ENCODE data around the gene MARK1. TPM values are rescaled to one million over a fixed set of nuclear protein-coding genes. Genes with fewer than 3 reads are reported as not detected.

Gene MARK1
- polyA plus RNA-seq, 1 of the 3 experiments (the other 2 are of a cell fraction) = 3.1 TPM

DNA sequence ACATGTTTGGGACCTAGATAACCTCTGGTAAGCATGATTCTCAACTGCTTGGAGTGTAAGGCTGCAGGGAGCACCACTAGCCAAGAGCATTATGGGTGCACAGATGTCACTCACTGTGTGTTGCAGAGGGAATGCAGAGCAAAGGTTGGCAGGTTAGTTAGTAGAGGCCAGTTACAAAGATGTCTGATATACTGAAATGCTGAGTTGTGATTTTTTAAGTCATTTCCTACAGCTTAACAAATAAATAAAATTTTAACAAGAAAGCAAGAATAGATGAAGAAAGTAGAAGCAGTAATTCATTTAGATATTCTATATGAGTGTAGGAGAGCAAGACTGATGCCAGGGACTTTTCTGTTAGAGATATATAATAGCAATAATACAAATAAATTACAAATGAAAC lies 64.8 kb downstream of the MARK1 start (continued):
- no peak for TF ChIP-seq EP300 (IDR thresholded peaks at IDR 0.05; ENCODE audit: borderline replicate concordance in 1 of 2, low read depth in 1 of 2, low read length in 1 of 2)
- TF ChIP-seq, protein P1, sequence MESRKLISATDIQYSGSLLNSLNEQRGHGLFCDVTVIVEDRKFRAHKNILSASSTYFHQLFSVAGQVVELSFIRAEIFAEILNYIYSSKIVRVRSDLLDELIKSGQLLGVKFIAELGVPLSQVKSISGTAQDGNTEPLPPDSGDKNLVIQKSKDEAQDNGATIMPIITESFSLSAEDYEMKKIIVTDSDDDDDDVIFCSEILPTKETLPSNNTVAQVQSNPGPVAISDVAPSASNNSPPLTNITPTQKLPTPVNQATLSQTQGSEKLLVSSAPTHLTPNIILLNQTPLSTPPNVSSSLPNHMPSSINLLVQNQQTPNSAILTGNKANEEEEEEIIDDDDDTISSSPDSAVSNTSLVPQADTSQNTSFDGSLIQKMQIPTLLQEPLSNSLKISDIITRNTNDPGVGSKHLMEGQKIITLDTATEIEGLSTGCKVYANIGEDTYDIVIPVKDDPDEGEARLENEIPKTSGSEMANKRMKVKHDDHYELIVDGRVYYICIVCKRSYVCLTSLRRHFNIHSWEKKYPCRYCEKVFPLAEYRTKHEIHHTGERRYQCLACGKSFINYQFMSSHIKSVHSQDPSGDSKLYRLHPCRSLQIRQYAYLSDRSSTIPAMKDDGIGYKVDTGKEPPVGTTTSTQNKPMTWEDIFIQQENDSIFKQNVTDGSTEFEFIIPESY (IDR thresholded peaks at IDR 0.05; ENCODE audit: borderline replicate concordance, low read depth) = no peak
- no peak for TF ChIP-seq GATA2 (CRISPR knock-in tag; IDR thresholded peaks at IDR 0.05)
- no peak for TF ChIP-seq POLR2AphosphoS5 (IDR thresholded peaks at IDR 0.05; ENCODE audit: low read depth, low read length)

DNA sequence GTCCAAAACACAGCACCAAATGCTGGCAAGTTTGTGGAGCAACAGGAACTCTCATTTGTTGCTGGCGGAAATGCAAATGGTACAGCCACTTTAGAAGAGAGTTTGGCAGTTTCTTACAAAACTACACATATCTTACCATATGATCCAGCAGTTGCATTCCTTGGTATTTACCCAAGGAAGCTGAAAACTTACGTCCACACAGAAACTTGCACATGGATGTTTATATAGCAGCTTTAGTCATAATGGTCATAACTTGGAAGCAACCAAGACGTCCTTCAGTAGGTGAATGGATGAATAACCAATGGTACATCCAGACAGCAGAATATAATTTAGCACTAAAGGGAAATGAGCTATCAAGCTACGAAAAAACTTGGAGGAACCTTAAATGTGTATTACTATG lies 66.4 kb downstream of the MARK1 start:
- Histone ChIP-seq H3F3A (replicated peaks; ENCODE audit: insufficient read depth) (no peaks in the 10 kb centered on the region), H3K9me3 (no peaks in the 10 kb centered on the region), H3K36me3 (replicated peaks in 1 of 2; ENCODE audit: control insufficient read depth in 1 of 2, insufficient read depth in 2 of 2, low read length in 1 of 2) (peaks cover 0 to 5% of the 10 kb centered on the region in 2 experiments), H3K9ac (no peak overlapping the region), H3K4me2 (no peak overlapping the region), H3K79me2 (ENCODE audit: insufficient read depth) (no peaks in the 10 kb centered on the region), H3K27ac (ENCODE audit: low read depth in 2 of 2, low read length in 1 of 2) (no peak overlapping the region), H3K4me3 (ENCODE audit: low read depth in 2 of 2, low read length in 1 of 2) (no peak overlapping the region), H3K4me1 (ENCODE audit: control insufficient read depth in 1 of 2, insufficient read depth in 2 of 2, low read depth in 1 of 2, low read length in 1 of 2) (no peaks in the 10 kb centered on the region; a peak in 1 of 4 replicates), H3K9me2 (no peaks in the 10 kb centered on the region), H3K27me3 (ENCODE audit: insufficient read depth) (no peaks in the 10 kb centered on the region), H4K20me1 (ENCODE audit: insufficient read depth) (no peaks in the 10 kb centered on the region), H2AFZ (ENCODE audit: low read depth) (no peak overlapping the region)
- TF ChIP-seq, protein P2, sequence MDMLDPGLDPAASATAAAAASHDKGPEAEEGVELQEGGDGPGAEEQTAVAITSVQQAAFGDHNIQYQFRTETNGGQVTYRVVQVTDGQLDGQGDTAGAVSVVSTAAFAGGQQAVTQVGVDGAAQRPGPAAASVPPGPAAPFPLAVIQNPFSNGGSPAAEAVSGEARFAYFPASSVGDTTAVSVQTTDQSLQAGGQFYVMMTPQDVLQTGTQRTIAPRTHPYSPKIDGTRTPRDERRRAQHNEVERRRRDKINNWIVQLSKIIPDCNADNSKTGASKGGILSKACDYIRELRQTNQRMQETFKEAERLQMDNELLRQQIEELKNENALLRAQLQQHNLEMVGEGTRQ (IDR thresholded peaks at IDR 0.05; ENCODE audit: borderline replicate concordance, low read depth, low read length) = no peak
- TF ChIP-seq JUND (IDR thresholded peaks at IDR 0.05) (no peak), FOXM1 (IDR thresholded peaks at IDR 0.05; ENCODE audit: low read depth) (no peak), ELF1 (IDR thresholded peaks at IDR 0.05) (no peak)
- ChIA-PET CTCF (interaction anchor here (1.1 kb wide), 1 partner anchor 19 kb away, joined by 4 read pairs; no protein-coding TSS in a partner anchor), POLR2A (no interaction called here)
- no peak for DNase-seq
- 79% methylated on average over 4 of the region's 4 CpGs for WGBS (ENCODE audit: low lambda C conversion rate)

DNA sequence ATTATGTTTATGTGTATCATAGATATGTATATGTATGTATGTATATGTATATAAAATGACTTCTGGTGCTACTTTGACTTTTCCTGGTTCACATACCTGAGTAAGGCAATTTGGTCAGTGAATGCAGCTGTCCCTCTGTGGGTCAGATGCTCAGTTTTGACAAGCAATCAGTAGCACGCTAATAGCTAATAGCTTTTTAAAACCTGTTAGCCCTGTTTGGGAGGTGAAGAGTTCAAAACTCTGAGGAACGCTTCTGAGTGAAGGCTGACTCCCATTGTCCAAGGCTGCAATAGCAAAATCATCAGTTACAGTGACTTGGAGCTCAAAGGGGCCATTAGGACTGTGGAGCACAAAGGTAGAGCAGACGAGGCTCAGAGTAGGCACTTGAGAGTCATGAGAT lies 67.2 kb downstream of the MARK1 start:
- no peaks in the 10 kb centered on the region for H3F3A ChIP-seq (replicated peaks; ENCODE audit: insufficient read depth)
- no peaks in the 10 kb centered on the region for H3K27me3 ChIP-seq (ENCODE audit: insufficient read depth)
- ChIA-PET POLR2A (no interaction called here), CTCF (interaction anchor here (1.1 kb wide), 1 partner anchor 20 kb away, joined by 4 read pairs; no protein-coding TSS in a partner anchor)
- no peaks in the 10 kb centered on the region for H3K79me2 ChIP-seq (ENCODE audit: insufficient read depth)
- WGBS (ENCODE audit: low lambda C conversion rate) = 93% methylated on average over 3 of the region's 3 CpGs
- DNase-seq = no peak
- H2AFZ ChIP-seq (ENCODE audit: low read depth) = no peak overlapping the region
- H3K27ac ChIP-seq (ENCODE audit: low read depth in 2 of 2, low read length in 1 of 2) = no peak overlapping the region
- H4K20me1 ChIP-seq (ENCODE audit: insufficient read depth) = no peaks in the 10 kb centered on the region
- H3K4me1 ChIP-seq (ENCODE audit: control insufficient read depth in 1 of 2, insufficient read depth in 2 of 2, low read depth in 1 of 2, low read length in 1 of 2) = no peaks in the 10 kb centered on the region; a peak in 1 of 4 replicates
- H3K9me2 ChIP-seq = no peaks in the 10 kb centered on the region
- no peaks in the 10 kb centered on the region for H3K36me3 ChIP-seq (replicated peaks in 1 of 2; ENCODE audit: control insufficient read depth in 1 of 2, insufficient read depth in 2 of 2, low read length in 1 of 2)
- H3K9ac ChIP-seq = no peak overlapping the region
- no peak overlapping the region for H3K4me3 ChIP-seq (ENCODE audit: low read depth in 2 of 2, low read length in 1 of 2)
- H3K9me3 ChIP-seq = no peaks in the 10 kb centered on the region
- H3K4me2 ChIP-seq = no peak overlapping the region
- TF ChIP-seq YY1 (IDR thresholded peaks at IDR 0.05; ENCODE audit: low read depth) (no peak), TAF1 (IDR thresholded peaks at IDR 0.05; ENCODE audit: borderline replicate concordance, low read depth, low read length) (no peak), TEAD4 (IDR thresholded peaks at IDR 0.05; ENCODE audit: borderline replicate concordance, insufficient read depth) (no peak), RFX5 (IDR thresholded peaks at IDR 0.05; ENCODE audit: low read length) (no peak), GABPA (IDR thresholded peaks at IDR 0.05; ENCODE audit: low read depth) (no peak), SIN3A (IDR thresholded peaks at IDR 0.05; ENCODE audit: borderline replicate concordance, low read depth, low read length) (no peak), MXI1 (IDR thresholded peaks at IDR 0.05; ENCODE audit: low read depth, low read length) (no peak), NRF1 (IDR thresholded peaks at IDR 0.05; ENCODE audit: low read depth, low read length) (no peak), RCOR1 (IDR thresholded peaks at IDR 0.05; ENCODE audit: low read length) (no peak), NFIC (IDR thresholded peaks at IDR 0.05; ENCODE audit: borderline replicate concordance) (no peak), POLR2AphosphoS5 (IDR thresholded peaks at IDR 0.05; ENCODE audit: low read depth, low read length) (no peak), FOSL2 (IDR thresholded peaks at IDR 0.05; ENCODE audit: borderline replicate concordance, low read depth) (no peak), FOXJ3 (CRISPR knock-in tag; IDR thresholded peaks at IDR 0.05) (no peak)
- TF ChIP-seq, protein P3, sequence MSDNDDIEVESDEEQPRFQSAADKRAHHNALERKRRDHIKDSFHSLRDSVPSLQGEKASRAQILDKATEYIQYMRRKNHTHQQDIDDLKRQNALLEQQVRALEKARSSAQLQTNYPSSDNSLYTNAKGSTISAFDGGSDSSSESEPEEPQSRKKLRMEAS (IDR thresholded peaks at IDR 0.05; ENCODE audit: low read depth) = no peak
- TF ChIP-seq, protein P4, sequence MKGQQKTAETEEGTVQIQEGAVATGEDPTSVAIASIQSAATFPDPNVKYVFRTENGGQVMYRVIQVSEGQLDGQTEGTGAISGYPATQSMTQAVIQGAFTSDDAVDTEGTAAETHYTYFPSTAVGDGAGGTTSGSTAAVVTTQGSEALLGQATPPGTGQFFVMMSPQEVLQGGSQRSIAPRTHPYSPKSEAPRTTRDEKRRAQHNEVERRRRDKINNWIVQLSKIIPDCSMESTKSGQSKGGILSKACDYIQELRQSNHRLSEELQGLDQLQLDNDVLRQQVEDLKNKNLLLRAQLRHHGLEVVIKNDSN (IDR thresholded peaks at IDR 0.05; ENCODE audit: borderline replicate concordance, low read depth) = no peak

Data from SK-N-SH (cell line).